ENCODE results near the gene LOXL1. TPM values are rescaled to one million over a fixed set of nuclear protein-coding genes. Genes with fewer than 3 reads are reported as not detected.
A peak's percentile ranks its signal among the peaks of the same experiment; 100 is the strongest.

LOXL1 gene
- total and polyA plus RNA-seq, 2 of the 13 experiments (the other 11 are each of a cell fraction or from before 2014, with no cell fraction given), result 0.51 to 1.3 TPM

GRCh38 chr15:73950831-73951561 is 24.7 kb downstream of the LOXL1 start (continued):
- TF ChIP-seq ZBTB38 (CRISPR knock-in tag; IDR thresholded peaks at IDR 0.05) (0 out of 2 replicates have a peak, but pooled peaks have one; percentile 37), ZSCAN31 (CRISPR knock-in tag; IDR thresholded peaks at IDR 0.05; ENCODE audit: low read depth) (peak; percentile 49; the same call in 1 of the 2 replicates), KDM2A (CRISPR knock-in tag; IDR thresholded peaks at IDR 0.05; ENCODE audit: borderline replicate concordance, low read depth) (peak; percentile 64; the same call in 1 of the 2 replicates), FOXA1 (IDR thresholded peaks at IDR 0.05) (no peak), FOXA1 (CRISPR knock-in tag; IDR thresholded peaks at IDR 0.05) (no peak), NCOR1 (IDR thresholded peaks at IDR 0.05; ENCODE audit: borderline replicate concordance, low read length) (no peak), HCFC1 (IDR thresholded peaks at IDR 0.05; ENCODE audit: low read depth, low read length) (no peak), CC2D1A (CRISPR knock-in tag; IDR thresholded peaks at IDR 0.05) (no peak), MYPOP (CRISPR knock-in tag; IDR thresholded peaks at IDR 0.05) (0 out of 2 replicates have a peak, but pooled peaks have one; percentile 24), ZNF263 (CRISPR knock-in tag; IDR thresholded peaks at IDR 0.05) (no peak), ZNF616 (CRISPR knock-in tag; IDR thresholded peaks at IDR 0.05; ENCODE audit: low read depth) (no peak), NCOA2 (CRISPR knock-in tag; IDR thresholded peaks at IDR 0.05) (no peak), FOXP4 (CRISPR knock-in tag; IDR thresholded peaks at IDR 0.05) (no peak), AGO2 (optimal IDR thresholded peaks at IDR 0.05; ENCODE audit: low read depth, low read length) (no peak), ZNF687 (CRISPR knock-in tag; IDR thresholded peaks at IDR 0.05) (peak; percentile 70), NR0B2 (CRISPR knock-in tag; IDR thresholded peaks at IDR 0.05) (no peak), NBN (conservative IDR thresholded peaks at IDR 0.05) (no peak), TFE3 (CRISPR knock-in tag; IDR thresholded peaks at IDR 0.05) (0 out of 2 replicates have a peak, but pooled peaks have one; percentile 16)
